SK-N-MC (cell line): ENCODE measurements around the gene DLG2.

Source experiments
- DNase-seq: peaks from one replicate; pipeline ENCODE4 v3.0.0-alpha.2; 2011; ENCODE audit warnings: low read depth, low spot score
- H3K27ac ChIP-seq: fragments of 200-600 bp; sonication (generic); 2 replicates; pipeline ENCODE4 v1.5.1; 2016; ENCODE audit warnings: mixed run types
- H3K36me3 ChIP-seq: fragments of 200-600 bp; sonication (generic); 2 replicates; pipeline ENCODE4 v1.6.1; 2017; ENCODE audit warnings: antibody characterized with exemption, low read length, mixed read lengths; ENCODE audit not compliant: insufficient read depth
- H3K4me3 ChIP-seq: fragments of 200-600 bp; sonication (generic); 2 replicates; pipeline ENCODE4 v1.5.1; 2016
- H3K9ac ChIP-seq: fragments of 200-600 bp; sonication (generic); 2 replicates; pipeline ENCODE4 v1.8.0; 2017; ENCODE audit warnings: mixed run types, mixed read lengths; ENCODE audit not compliant: insufficient read length
- H3K9me3 ChIP-seq: fragments of 200-600 bp; sonication (generic); 2 replicates; pipeline ENCODE4 v1.6.1; 2017; ENCODE audit warnings: low read depth, mild to moderate bottlenecking, antibody characterized with exemption, low read length, moderate library complexity, mixed read lengths
- EZH2 ChIP-seq: fragments of 200-600 bp; sonication (generic); IDR thresholded peaks from one replicate; pipeline ENCODE4 v1.6.1; 2017; ENCODE audit warnings: antibody characterized with exemption
- FOXP2 ChIP-seq: optimal IDR thresholded peaks from 2 replicates; pipeline ENCODE3; 2011; ENCODE audit warnings: mild to moderate bottlenecking, moderate library complexity; ENCODE audit not compliant: insufficient read depth; ENCODE audit errors: extremely low read length, control extremely low read depth
- POLR2AphosphoS5 ChIP-seq: IDR thresholded peaks from 2 replicates; pipeline ENCODE4 v1.6.1; 2012; ENCODE audit warnings: mild to moderate bottlenecking, low read depth, low read length, borderline replicate concordance

The DLG2 gene

GRCh38 chr11:85167471-85167870 is 459.7 kb downstream of the DLG2 start:
- Histone ChIP-seq H3K9ac (no peak overlapping the region), H3K9me3 (no peaks in the 10 kb centered on the region), H3K36me3 (no peaks in the 10 kb centered on the region), H3K4me3 (no peak overlapping the region), H3K27ac (no peak overlapping the region)
- no peak for TF ChIP-seq EZH2
- TF ChIP-seq POLR2AphosphoS5: no peak
- TF ChIP-seq FOXP2: no peak
- no peak for DNase-seq

GRCh38 chr11:85167038-85167437 is 460.1 kb downstream of the DLG2 start:
- TF ChIP-seq FOXP2 (no peak), EZH2 (no peak), POLR2AphosphoS5 (no peak)
- DNase-seq: no peak
- no peaks in the 10 kb centered on the region for H3K36me3 ChIP-seq
- no peaks in the 10 kb centered on the region for H3K9me3 ChIP-seq
- no peak overlapping the region for H3K9ac ChIP-seq
- no peak overlapping the region for H3K27ac ChIP-seq
- no peak overlapping the region for H3K4me3 ChIP-seq

- Histone ChIP-seq H3K9ac (no peak overlapping the region), H3K36me3 (no peaks in the 10 kb centered on the region), H3K4me3 (no peak overlapping the region), H3K9me3 (no peaks in the 10 kb centered on the region), H3K27ac (no peak overlapping the region)
- TF ChIP-seq FOXP2 (no peak), POLR2AphosphoS5 (no peak), EZH2 (no peak)
- no peak for DNase-seq
Measured at GRCh38 chr11:85165819-85166218, 461.3 kb downstream of the DLG2 start.

GRCh38 chr11:85164743-85165142 is 462.4 kb downstream of the DLG2 start:
- Histone ChIP-seq H3K36me3 (no peaks in the 10 kb centered on the region), H3K9ac (no peak overlapping the region), H3K9me3 (no peaks in the 10 kb centered on the region), H3K4me3 (no peak overlapping the region), H3K27ac (no peak overlapping the region)
- DNase-seq: no peak
- TF ChIP-seq FOXP2 (no peak), EZH2 (no peak), POLR2AphosphoS5 (no peak)

GRCh38 chr11:85154294-85154693 is 472.9 kb downstream of the DLG2 start:
- no peak for DNase-seq

GRCh38 chr11:85137597-85137996 is 489.5 kb downstream of the DLG2 start:
- TF ChIP-seq POLR2AphosphoS5: no peak
- TF ChIP-seq EZH2: no peak
- TF ChIP-seq FOXP2: no peak
- Histone ChIP-seq H3K27ac (no peak overlapping the region), H3K36me3 (no peaks in the 10 kb centered on the region), H3K9ac (no peak overlapping the region), H3K9me3 (no peaks in the 10 kb centered on the region), H3K4me3 (no peak overlapping the region)
- DNase-seq: no peak

More at GRCh38 chr11:85154294-85154693, 472.9 kb downstream of the DLG2 start:
- Histone ChIP-seq H3K9me3 (no peaks in the 10 kb centered on the region), H3K9ac (no peak overlapping the region), H3K36me3 (no peaks in the 10 kb centered on the region), H3K27ac (no peak overlapping the region), H3K4me3 (no peak overlapping the region)
- TF ChIP-seq FOXP2: no peak
- TF ChIP-seq EZH2: no peak

GRCh38 chr11:85133636-85134035 is 493.5 kb downstream of the DLG2 start:
- Histone ChIP-seq H3K27ac (no peak overlapping the region), H3K9ac (no peak overlapping the region), H3K4me3 (no peak overlapping the region), H3K9me3 (no peaks in the 10 kb centered on the region), H3K36me3 (no peaks in the 10 kb centered on the region)
- no peak for DNase-seq
- TF ChIP-seq EZH2 (no peak), FOXP2 (no peak), POLR2AphosphoS5 (no peak)

GRCh38 chr11:85132851-85133585 is 494.1 kb downstream of the DLG2 start:
- no peak overlapping the region for H3K27ac ChIP-seq
- no peak for DNase-seq
- H3K36me3 ChIP-seq: no peaks in the 10 kb centered on the region
- no peak for TF ChIP-seq POLR2AphosphoS5
- TF ChIP-seq FOXP2: no peak
- no peak for TF ChIP-seq EZH2
- H3K9ac ChIP-seq: no peak overlapping the region
- H3K9me3 ChIP-seq: no peaks in the 10 kb centered on the region
- no peak overlapping the region for H3K4me3 ChIP-seq

- DNase-seq: no peak
- no peak overlapping the region for H3K4me3 ChIP-seq
- no peak for TF ChIP-seq POLR2AphosphoS5
- no peak for TF ChIP-seq FOXP2
- TF ChIP-seq EZH2: no peak
- H3K36me3 ChIP-seq: no peaks in the 10 kb centered on the region
- H3K9ac ChIP-seq: no peak overlapping the region
- no peaks in the 10 kb centered on the region for H3K9me3 ChIP-seq
- no peak overlapping the region for H3K27ac ChIP-seq
Measured at GRCh38 chr11:85127349-85127748, 499.8 kb downstream of the DLG2 start.
